Stimulated activated naive CD8-positive, alpha-beta T cell treated with anti-CD3 and anti-CD28 coated beads, Interleukin-15, Interleukin-2, amounts not matched to agents 100 U/mL and 50 U/mL, for 24 hours (primary cell): ENCODE measurements around the gene SLC22A3.
"Not testable (repeated sequence)": the region's sequence is repeated elsewhere in the genome, so short reads cannot be mapped to it uniquely, and the experiment has no call there.

ENCODE experiments used
- ATAC-seq: fragments of 150-1000 bp; cut with Tn5 transposase; one replicate; pipeline ENCODE4 v1.10.0; 2021
- DNase-seq: peaks from one replicate; pipeline ENCODE4 v3.0.0; 2021

Gene SLC22A3

GRCh38 chr6:160348223-160349019, at the start of gene SLC22A3:
Gene SLC22A3 (plus strand): TSS chr6:160348378. CDS start chr6:160348420, 42 bp downstream.
- DNase-seq, result no peak
- ATAC-seq, result no peak

GRCh38 chr6:160299559-160299958, 48.6 kb upstream of the SLC22A3 start:
- DNase-seq (no peak), ATAC-seq (no peak)

- ATAC-seq (no peak), DNase-seq (no peak)
Observed at GRCh38 chr6:160300076-160300695, 48.0 kb upstream of the SLC22A3 start.

GRCh38 chr6:160301339-160301738, 46.8 kb upstream of the SLC22A3 start:
- ATAC-seq (no peak), DNase-seq (no peak)

- DNase-seq, ATAC-seq: not testable (repeated sequence)
Observed at GRCh38 chr6:160302431-160303082, 45.6 kb upstream of the SLC22A3 start.

GRCh38 chr6:160303806-160304205, 44.4 kb upstream of the SLC22A3 start:
- ATAC-seq (no peak), DNase-seq (no peak)

GRCh38 chr6:160305926-160306713, 42.1 kb upstream of the SLC22A3 start:
- ATAC-seq, result no peak

GRCh38 chr6:160309718-160310117, 38.5 kb upstream of the SLC22A3 start:
- DNase-seq (no peak), ATAC-seq (no peak)

More at GRCh38 chr6:160305926-160306713, 42.1 kb upstream of the SLC22A3 start:
- no peak for DNase-seq

- no peak for DNase-seq
- ATAC-seq, result no peak
Observed at GRCh38 chr6:160312900-160313299, 35.3 kb upstream of the SLC22A3 start.

GRCh38 chr6:160315310-160315709, 32.9 kb upstream of the SLC22A3 start:
- DNase-seq (no peak), ATAC-seq (no peak)

GRCh38 chr6:160316261-160316660, 31.9 kb upstream of the SLC22A3 start:
- no peak for DNase-seq
- ATAC-seq, result no peak

- DNase-seq (no peak), ATAC-seq (no peak)
Observed at GRCh38 chr6:160319246-160319645, 28.9 kb upstream of the SLC22A3 start.

- no peak for DNase-seq
Observed at GRCh38 chr6:160321729-160322505, 26.3 kb upstream of the SLC22A3 start.

GRCh38 chr6:160327981-160328380, 20.2 kb upstream of the SLC22A3 start:
- ATAC-seq (no peak), DNase-seq (no peak)

More at GRCh38 chr6:160321729-160322505, 26.3 kb upstream of the SLC22A3 start:
- no peak for ATAC-seq

GRCh38 chr6:160328447-160328846, 19.7 kb upstream of the SLC22A3 start:
- ATAC-seq (no peak), DNase-seq (no peak)

GRCh38 chr6:160329188-160329587, 19.0 kb upstream of the SLC22A3 start:
- no peak for DNase-seq

GRCh38 chr6:160330619-160331018, 17.6 kb upstream of the SLC22A3 start:
- no peak for ATAC-seq
- no peak for DNase-seq

More at GRCh38 chr6:160329188-160329587, 19.0 kb upstream of the SLC22A3 start:
- ATAC-seq, result no peak

- ATAC-seq, result no peak
- no peak for DNase-seq
Observed at GRCh38 chr6:160331204-160331603, 17.0 kb upstream of the SLC22A3 start.

- DNase-seq, result no peak
- no peak for ATAC-seq
Observed at GRCh38 chr6:160331753-160332152, 16.4 kb upstream of the SLC22A3 start.

- no peak for ATAC-seq
- DNase-seq, result no peak
Observed at GRCh38 chr6:160333101-160333500, 15.1 kb upstream of the SLC22A3 start.

- ATAC-seq, result no peak
- DNase-seq, result no peak
Observed at GRCh38 chr6:160333841-160334240, 14.3 kb upstream of the SLC22A3 start.
